ENCODE data around the gene TF.

TF gene

GRCh38 chr3:133804896-133805295 lies 58.7 kb downstream of the TF start:
- Histone ChIP-seq H3K9me3 (no peaks in the 10 kb centered on the region), H3K4me3 (peak overlapping the region; percentile 81 to 91), H3K27ac (peak overlapping the region in 1 of 2 donors; percentile 7), H3K36me3 (peaks cover 0 to 12% (median 0%) of the 10 kb centered on the region in 3 donors), H3K27me3 (no peaks in the 10 kb centered on the region), H3K4me1 (peaks cover 0 to 11% (median 5%) of the 10 kb centered on the region in 4 donors)
- TF ChIP-seq, protein P1, sequence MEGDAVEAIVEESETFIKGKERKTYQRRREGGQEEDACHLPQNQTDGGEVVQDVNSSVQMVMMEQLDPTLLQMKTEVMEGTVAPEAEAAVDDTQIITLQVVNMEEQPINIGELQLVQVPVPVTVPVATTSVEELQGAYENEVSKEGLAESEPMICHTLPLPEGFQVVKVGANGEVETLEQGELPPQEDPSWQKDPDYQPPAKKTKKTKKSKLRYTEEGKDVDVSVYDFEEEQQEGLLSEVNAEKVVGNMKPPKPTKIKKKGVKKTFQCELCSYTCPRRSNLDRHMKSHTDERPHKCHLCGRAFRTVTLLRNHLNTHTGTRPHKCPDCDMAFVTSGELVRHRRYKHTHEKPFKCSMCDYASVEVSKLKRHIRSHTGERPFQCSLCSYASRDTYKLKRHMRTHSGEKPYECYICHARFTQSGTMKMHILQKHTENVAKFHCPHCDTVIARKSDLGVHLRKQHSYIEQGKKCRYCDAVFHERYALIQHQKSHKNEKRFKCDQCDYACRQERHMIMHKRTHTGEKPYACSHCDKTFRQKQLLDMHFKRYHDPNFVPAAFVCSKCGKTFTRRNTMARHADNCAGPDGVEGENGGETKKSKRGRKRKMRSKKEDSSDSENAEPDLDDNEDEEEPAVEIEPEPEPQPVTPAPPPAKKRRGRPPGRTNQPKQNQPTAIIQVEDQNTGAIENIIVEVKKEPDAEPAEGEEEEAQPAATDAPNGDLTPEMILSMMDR (IDR thresholded peaks at IDR 0.05): no peak
- intact Hi-C loops (cut with DNase I; ENCODE audit: low total_unique reads): loop anchor here (5.0 kb wide), 1 partner anchor 228 kb away; no protein-coding TSS in a partner anchor
- no peak for DNase-seq

- H3K27ac ChIP-seq: peak overlapping the region; percentile 7 to 55
- H3K9me3 ChIP-seq: no peaks in the 10 kb centered on the region
- peaks cover 0 to 11% (median 5%) of the 10 kb centered on the region in 4 donors for H3K4me1 ChIP-seq
- TF ChIP-seq, protein P1 (IDR thresholded peaks at IDR 0.05): no peak
- H3K27me3 ChIP-seq: no peaks in the 10 kb centered on the region
- peaks cover 0 to 17% (median 0%) of the 10 kb centered on the region in 3 donors for H3K36me3 ChIP-seq
- H3K4me3 ChIP-seq: peak overlapping the region; percentile 81 to 91
- DNase-seq: no peak
- intact Hi-C loops (cut with DNase I; ENCODE audit: low total_unique reads): loop anchor here (5.0 kb wide), 1 partner anchor 228 kb away; no protein-coding TSS in a partner anchor
These were observed 59.1 kb downstream of the TF start for GRCh38 chr3:133805384-133805701.

DNA sequence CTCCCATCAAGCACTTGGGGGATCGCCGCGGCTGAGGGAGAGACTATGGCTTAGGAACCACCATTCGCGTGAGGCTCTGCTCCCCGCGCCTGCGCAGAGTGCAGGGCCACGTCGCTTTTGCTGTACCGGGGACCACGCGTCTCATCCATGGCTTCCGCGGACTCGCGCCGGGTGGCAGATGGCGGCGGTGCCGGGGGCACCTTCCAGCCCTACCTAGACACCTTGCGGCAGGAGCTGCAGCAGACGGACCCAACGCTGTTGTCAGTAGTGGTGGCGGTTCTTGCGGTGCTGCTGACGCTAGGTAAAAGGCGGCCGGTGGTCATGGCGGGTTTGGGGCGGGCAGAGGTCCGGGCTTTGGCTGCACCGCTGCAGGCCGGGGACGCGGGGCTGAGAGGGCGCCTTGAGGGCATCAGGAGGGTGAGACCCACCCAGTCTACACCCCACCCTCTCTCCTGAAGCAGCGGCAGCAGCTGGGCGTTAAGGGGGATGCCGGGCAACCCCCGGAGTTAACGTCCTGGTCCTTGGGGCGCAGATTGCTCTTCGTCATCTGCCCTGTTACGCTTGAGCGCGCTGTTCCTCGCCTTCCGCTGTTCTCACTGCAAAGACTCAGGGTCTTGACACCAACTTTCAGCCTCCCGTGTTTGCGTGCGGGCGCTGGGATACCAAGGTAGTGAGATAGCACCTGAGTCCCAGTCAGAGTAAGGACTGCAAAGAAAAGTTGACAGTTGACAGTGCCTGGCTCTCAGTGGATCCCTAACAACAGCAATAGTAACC lies 59.7 kb downstream of the TF start, which contains the start of gene SRPRB:
Gene SRPRB (plus strand): TSS at position 114 of the 774 bp plus-strand sequence. CDS start 34 bp downstream, at position 148.
- DNase-seq: peak; percentile 95
- H3K27ac ChIP-seq: peak within 1 kb of the TSS; percentile 55 to 63
- H3K27me3 ChIP-seq: no peaks in the 10 kb centered on the region
- peak within 1 kb of the TSS; percentile 81 to 91 for H3K4me3 ChIP-seq
- H3K36me3 ChIP-seq: peaks cover 0 to 22% (median 2%) of the 10 kb centered on the region in 3 donors
- H3K4me1 ChIP-seq: peaks cover 0 to 11% (median 5%) of the 10 kb centered on the region in 4 donors
- TF ChIP-seq, protein P1 (IDR thresholded peaks at IDR 0.05): no peak
- no peaks in the 10 kb centered on the region for H3K9me3 ChIP-seq
- intact Hi-C loops (cut with DNase I; ENCODE audit: low total_unique reads): loop anchor here (5.0 kb wide), 1 partner anchor 229 kb away; no protein-coding TSS in a partner anchor

DNA sequence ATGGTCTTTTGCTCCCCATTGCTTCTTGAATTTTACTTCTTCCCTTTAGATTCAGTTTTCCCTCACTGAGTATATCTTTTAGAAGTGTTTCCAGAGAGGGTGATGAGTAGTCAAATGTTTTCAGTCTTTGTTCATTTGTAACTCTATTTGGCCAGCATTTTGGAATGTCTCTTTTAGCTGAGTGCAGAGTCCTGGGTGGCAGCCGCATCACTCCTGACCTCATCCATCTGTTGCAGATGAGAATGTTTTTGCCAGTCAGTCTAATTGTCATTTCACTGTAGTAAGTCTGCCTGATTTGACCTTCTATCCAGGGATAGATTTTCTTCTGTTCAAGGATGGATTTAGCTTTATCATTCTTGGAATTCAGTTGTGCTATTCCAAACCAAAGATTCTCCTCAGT lies 66.7 kb downstream of the TF start:
- TF ChIP-seq, protein P1 (IDR thresholded peaks at IDR 0.05): no peak
- no peaks in the 10 kb centered on the region for H3K9me3 ChIP-seq
- no peaks in the 10 kb centered on the region for H3K27me3 ChIP-seq
- no peak overlapping the region for H3K4me3 ChIP-seq
- peaks cover 41 to 81% (median 41%) of the 10 kb centered on the region in 3 donors for H3K36me3 ChIP-seq
- no peak for DNase-seq
- intact Hi-C loops (cut with DNase I; ENCODE audit: low total_unique reads): no loop called here
- no peak overlapping the region for H3K27ac ChIP-seq
- no peaks in the 10 kb centered on the region for H3K4me1 ChIP-seq

- DNase-seq: no peak
- H3K9me3 ChIP-seq: no peaks in the 10 kb centered on the region
- H3K36me3 ChIP-seq: peaks cover 55 to 81% (median 58%) of the 10 kb centered on the region in 3 donors
- H3K4me1 ChIP-seq: no peaks in the 10 kb centered on the region
- no peak overlapping the region for H3K4me3 ChIP-seq
- H3K27ac ChIP-seq: no peak overlapping the region
- H3K27me3 ChIP-seq: no peaks in the 10 kb centered on the region
- intact Hi-C loops (cut with DNase I; ENCODE audit: low total_unique reads): no loop called here
- TF ChIP-seq, protein P1 (IDR thresholded peaks at IDR 0.05): no peak
These were observed 69.2 kb downstream of the TF start for GRCh38 chr3:133815386-133815785.
